Measurements from ENCODE around the gene TEX14. TPM values are rescaled to one million over a fixed set of nuclear protein-coding genes. Genes with fewer than 3 reads are reported as not detected.

Gene TEX14, protein sequence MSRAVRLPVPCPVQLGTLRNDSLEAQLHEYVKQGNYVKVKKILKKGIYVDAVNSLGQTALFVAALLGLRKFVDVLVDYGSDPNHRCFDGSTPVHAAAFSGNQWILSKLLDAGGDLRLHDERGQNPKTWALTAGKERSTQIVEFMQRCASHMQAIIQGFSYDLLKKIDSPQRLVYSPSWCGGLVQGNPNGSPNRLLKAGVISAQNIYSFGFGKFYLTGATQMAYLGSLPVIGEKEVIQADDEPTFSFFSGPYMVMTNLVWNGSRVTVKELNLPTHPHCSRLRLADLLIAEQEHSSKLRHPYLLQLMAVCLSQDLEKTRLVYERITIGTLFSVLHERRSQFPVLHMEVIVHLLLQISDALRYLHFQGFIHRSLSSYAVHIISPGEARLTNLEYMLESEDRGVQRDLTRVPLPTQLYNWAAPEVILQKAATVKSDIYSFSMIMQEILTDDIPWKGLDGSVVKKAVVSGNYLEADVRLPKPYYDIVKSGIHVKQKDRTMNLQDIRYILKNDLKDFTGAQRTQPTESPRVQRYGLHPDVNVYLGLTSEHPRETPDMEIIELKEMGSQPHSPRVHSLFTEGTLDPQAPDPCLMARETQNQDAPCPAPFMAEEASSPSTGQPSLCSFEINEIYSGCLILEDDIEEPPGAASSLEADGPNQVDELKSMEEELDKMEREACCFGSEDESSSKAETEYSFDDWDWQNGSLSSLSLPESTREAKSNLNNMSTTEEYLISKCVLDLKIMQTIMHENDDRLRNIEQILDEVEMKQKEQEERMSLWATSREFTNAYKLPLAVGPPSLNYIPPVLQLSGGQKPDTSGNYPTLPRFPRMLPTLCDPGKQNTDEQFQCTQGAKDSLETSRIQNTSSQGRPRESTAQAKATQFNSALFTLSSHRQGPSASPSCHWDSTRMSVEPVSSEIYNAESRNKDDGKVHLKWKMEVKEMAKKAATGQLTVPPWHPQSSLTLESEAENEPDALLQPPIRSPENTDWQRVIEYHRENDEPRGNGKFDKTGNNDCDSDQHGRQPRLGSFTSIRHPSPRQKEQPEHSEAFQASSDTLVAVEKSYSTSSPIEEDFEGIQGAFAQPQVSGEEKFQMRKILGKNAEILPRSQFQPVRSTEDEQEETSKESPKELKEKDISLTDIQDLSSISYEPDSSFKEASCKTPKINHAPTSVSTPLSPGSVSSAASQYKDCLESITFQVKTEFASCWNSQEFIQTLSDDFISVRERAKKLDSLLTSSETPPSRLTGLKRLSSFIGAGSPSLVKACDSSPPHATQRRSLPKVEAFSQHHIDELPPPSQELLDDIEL (N-terminal part only)
- 0.17 TPM for total RNA-seq (2013)
- under 1 TPM in 1 of 3 donors, not detected in 2; 0.25 TPM for polyA plus RNA-seq
- polyA minus RNA-seq: 0.16 and 0.42 TPM in 2 replicates
- total RNA-seq: 2.8 to 37.8 (median 9.0) reads per million in 11 experiments

DNA sequence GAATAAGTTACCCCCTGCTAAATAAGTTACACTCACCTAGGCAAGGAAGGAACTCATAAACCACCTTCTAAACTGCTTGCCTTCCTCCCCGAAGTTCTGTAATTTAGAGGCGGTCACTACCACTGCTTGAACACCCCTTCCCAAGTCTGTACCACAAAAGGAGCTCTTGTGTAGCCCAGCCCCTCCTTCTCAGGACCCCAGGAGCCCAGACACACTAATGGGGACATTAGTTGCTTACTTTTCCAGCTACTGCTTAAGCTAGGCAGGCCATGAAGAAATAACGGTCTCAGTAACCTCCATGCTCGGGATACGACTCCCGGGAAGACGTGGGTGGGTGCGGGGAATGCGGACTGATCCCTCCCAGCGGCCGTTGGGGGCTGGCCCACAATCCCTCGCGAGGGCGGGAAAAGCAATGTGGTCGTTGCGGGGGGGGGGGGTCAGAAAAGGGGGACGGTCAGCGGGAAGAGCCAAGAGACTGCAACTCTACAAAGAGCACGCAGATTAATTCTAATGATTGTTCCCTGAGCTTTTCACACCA, at the start of gene TEX14:
Gene TEX14 (minus strand): TSS at position 345 of the 538 bp plus-strand sequence. CDS start 40,044 bp downstream, outside the sequence.
- H3K36me3 ChIP-seq (replicated peaks in 1 of 2; ENCODE audit: control insufficient read depth in 1 of 2, insufficient read depth in 2 of 2, low read length in 2 of 2): peaks cover 0 to 2% of the 10 kb centered on the region in 2 donors
- H3K9ac ChIP-seq (ENCODE audit: insufficient read depth, low read length, poor library complexity, severe bottlenecking): peak within 1 kb of the TSS; percentile 66
- Mint-ChIP-seq H3K4me1 (peaks cover 16% of the 10 kb centered on the region), H3K4me3 (peak within 1 kb of the TSS; percentile 88 to 93), H3K27me3 (ENCODE audit: low read depth in 3 of 3) (peaks cover 0 to 3% (median 2%) of the 10 kb centered on the region in 3 donors), H3K9me3 (peaks cover 0 to 4% (median 0%) of the 10 kb centered on the region in 7 donors), H3K36me3 (peaks cover 0 to 1% of the 10 kb centered on the region in 2 donors), H3K27ac (peak within 1 kb of the TSS; percentile 81 to 94 (median 93))
- H3K4me2 ChIP-seq (replicated peaks; ENCODE audit: extremely low read depth, low read length, poor library complexity, severe bottlenecking): peak within 1 kb of the TSS; percentile 84
- H3K79me2 ChIP-seq (ENCODE audit: insufficient read depth, low read length): peaks cover 23% of the 10 kb centered on the region
- DNase-seq: no peak
- no peaks in the 10 kb centered on the region for H3K9me3 ChIP-seq (replicated peaks in 1 of 2; ENCODE audit: control insufficient read depth in 1 of 2, insufficient read depth in 1 of 2, low read length in 2 of 2)
- intact Hi-C loops (cut with micrococcal nuclease): loop anchor here in 1 of 2 donors (10.0 kb wide), 1 partner anchor 47 kb away; no protein-coding TSS in a partner anchor
- H3K27me3 ChIP-seq (ENCODE audit: control insufficient read depth in 2 of 2, insufficient read depth in 2 of 2, low read length in 2 of 2): no peaks in the 10 kb centered on the region
- 97% methylated on average over 7 of the region's 19 CpGs for WGBS (ENCODE audit: insufficient coverage)
- TF ChIP-seq, protein P1, sequence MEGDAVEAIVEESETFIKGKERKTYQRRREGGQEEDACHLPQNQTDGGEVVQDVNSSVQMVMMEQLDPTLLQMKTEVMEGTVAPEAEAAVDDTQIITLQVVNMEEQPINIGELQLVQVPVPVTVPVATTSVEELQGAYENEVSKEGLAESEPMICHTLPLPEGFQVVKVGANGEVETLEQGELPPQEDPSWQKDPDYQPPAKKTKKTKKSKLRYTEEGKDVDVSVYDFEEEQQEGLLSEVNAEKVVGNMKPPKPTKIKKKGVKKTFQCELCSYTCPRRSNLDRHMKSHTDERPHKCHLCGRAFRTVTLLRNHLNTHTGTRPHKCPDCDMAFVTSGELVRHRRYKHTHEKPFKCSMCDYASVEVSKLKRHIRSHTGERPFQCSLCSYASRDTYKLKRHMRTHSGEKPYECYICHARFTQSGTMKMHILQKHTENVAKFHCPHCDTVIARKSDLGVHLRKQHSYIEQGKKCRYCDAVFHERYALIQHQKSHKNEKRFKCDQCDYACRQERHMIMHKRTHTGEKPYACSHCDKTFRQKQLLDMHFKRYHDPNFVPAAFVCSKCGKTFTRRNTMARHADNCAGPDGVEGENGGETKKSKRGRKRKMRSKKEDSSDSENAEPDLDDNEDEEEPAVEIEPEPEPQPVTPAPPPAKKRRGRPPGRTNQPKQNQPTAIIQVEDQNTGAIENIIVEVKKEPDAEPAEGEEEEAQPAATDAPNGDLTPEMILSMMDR (IDR thresholded peaks at IDR 0.05): no peak
- H3K27ac ChIP-seq (ENCODE audit: low read depth in 1 of 2, low read length in 2 of 2): peak within 1 kb of the TSS; percentile 61 to 85
- no peaks in the 10 kb centered on the region for H4K20me1 ChIP-seq (ENCODE audit: insufficient read depth, low read length)
- H3K4me3 ChIP-seq (replicated peaks in 1 of 3; ENCODE audit: low read depth in 2 of 3, low read length in 3 of 3): peak within 1 kb of the TSS; percentile 54 to 88 (median 55)
- peak within 1 kb of the TSS; percentile 99 for H2AFZ ChIP-seq (ENCODE audit: insufficient read depth, low read depth, low read length, poor library complexity, severe bottlenecking)
- H3K4me1 ChIP-seq (ENCODE audit: control insufficient read depth in 1 of 2, insufficient read depth in 2 of 2, low read length in 2 of 2): peaks cover 12 to 19% of the 10 kb centered on the region in 2 donors
